A549 treated with Mapracorat at 1 μM for 4 hours (cell line): ENCODE results near the gene SLC17A5. TPM values are rescaled to one million over a fixed set of nuclear protein-coding genes. Genes with fewer than 3 reads are reported as not detected.

Experiments
- total RNA-seq: library from RNA; stranded (reverse); fragments of 200-300 nt; extraction: Qiagen RNA extraction; gene quantifications from 5 replicates; pipeline ENCODE4 v1.2.3, GENCODE V29; 2022

Gene SLC17A5, protein sequence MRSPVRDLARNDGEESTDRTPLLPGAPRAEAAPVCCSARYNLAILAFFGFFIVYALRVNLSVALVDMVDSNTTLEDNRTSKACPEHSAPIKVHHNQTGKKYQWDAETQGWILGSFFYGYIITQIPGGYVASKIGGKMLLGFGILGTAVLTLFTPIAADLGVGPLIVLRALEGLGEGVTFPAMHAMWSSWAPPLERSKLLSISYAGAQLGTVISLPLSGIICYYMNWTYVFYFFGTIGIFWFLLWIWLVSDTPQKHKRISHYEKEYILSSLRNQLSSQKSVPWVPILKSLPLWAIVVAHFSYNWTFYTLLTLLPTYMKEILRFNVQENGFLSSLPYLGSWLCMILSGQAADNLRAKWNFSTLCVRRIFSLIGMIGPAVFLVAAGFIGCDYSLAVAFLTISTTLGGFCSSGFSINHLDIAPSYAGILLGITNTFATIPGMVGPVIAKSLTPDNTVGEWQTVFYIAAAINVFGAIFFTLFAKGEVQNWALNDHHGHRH
- 12.1 to 15.6 TPM (median 14.0 TPM) in 5 replicates for total RNA-seq

DNA sequence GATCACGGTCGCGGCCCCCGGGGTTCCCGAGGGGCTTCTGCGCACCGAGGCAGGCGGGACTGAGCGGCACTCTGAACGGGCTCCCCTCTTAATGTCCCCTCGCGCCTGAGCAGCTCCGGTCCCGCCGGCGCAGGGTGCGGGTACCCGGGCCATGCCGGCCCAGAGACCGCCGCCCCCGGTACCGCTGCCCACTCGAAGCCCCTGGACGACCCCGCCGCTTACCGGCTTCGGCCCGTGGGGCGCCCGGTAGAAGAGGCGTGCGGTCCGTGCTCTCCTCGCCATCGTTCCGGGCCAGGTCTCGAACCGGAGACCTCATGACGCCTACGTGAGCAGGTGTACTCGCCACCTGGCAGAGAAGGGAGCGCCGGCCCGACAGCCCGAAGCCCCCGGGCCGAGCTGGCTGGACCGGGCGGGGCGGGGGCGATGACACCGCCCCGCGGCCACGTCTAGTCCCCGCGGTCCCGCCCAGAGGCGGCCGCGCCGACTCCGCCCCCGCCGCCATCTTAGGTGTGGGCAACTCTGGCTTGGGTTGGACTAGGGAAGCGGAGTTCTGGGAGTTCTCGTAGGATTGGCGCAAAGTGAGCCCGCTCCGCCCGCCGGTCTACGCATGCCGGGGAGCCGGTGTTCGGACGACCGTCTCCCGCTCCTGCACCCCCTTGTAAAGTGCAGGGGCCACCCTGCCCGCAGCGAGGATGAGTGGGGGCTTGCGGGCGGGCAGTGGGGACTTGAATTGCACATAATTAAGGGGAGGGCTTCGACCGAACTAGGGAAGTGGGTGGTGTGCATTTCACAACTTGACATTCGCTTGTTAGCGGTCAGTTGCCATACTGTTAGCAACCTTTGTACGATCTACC, at the start of gene SLC17A5:
SLC17A5 (minus strand) TSS at position 422 of the 854 bp plus-strand sequence; CDS start at position 316, 106 bp downstream.

DNA sequence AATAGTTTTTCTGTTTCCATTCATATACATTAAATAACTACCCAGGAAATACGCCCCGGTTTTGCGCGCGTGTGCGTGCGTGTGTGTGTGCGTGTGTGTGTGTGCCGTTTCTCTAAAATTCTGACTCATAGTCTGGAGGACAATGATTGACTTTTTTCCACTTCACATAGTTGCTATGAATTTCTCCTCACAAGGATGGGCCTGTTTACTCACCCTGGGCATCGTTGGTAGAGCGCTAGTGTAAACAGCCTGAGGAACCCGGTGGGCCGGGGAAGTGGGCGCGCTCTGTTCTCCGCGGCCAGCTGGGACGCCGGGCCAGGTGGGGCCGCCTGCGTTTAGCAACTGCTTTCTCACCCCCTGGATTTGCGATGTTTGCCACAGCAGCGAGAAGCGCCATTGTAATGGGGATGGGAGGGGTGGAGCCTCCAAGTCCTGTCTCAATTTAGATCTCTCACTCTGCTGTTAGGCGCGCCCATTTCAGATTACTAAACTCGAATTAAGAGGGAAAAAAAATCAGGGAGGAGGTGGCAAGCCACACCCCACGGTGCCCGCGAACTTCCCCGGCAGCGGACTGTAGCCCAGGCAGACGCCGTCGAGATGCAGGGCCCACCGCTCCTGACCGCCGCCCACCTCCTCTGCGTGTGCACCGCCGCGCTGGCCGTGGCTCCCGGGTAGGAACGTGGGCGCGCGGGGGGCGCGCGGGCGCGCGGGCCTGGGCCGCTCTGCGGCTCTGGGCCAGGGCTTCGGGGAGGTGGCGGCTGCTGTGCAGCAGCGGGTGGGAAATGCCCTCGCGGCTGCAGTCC, 42.0 kb upstream of the SLC17A5 start, which contains the start of gene CD109:
CD109 (plus strand) TSS at position 585 of the 803 bp plus-strand sequence; CDS start at position 598, 13 bp downstream.

Other genes with a start within 250 kb of the SLC17A5 start
- gene CGAS, start 201.7 kb downstream of the SLC17A5 start, total RNA-seq: 3.2 to 4.8 TPM (median 4.1 TPM) in 5 replicates
- gene MTO1, start 192.3 kb downstream of the SLC17A5 start, total RNA-seq: 8.9 to 14.9 TPM (median 9.7 TPM) in 5 replicates
- gene EEF1A1, start 133.0 kb downstream of the SLC17A5 start, total RNA-seq: 7,381 to 8,542 TPM (median 7,612 TPM) in 5 replicates
- gene CD109, start 42.2 kb upstream of the SLC17A5 start, total RNA-seq: 38.4 to 68.4 TPM (median 59.4 TPM) in 5 replicates